HepG2 (cell line): ENCODE data around the gene SHISA9. TPM values are rescaled to one million over a fixed set of nuclear protein-coding genes. Genes with fewer than 3 reads are reported as not detected.

Experiments used
- ATAC-seq: fragments of 200-7000 bp; cut with Tn5 transposase; 3 replicates; pipeline ENCODE4 v1.9.1; 2020; ENCODE audit warnings: mild to moderate bottlenecking, moderate library complexity
- BruUV-seq: library from RNA; stranded (reverse); fragments of 400-500 nt; replicated peaks from 2 replicates; lab custom pipeline; 2021; lab: Mats Ljungman, UMichigan
- CTCF ChIA-PET: fragments of 300-600 bp; formaldehyde crosslinking; extraction: SDS; loops from one replicate; lab custom pipeline; 2021; ENCODE audit warnings: low total read pairs, inconsistent platforms, low intra/inter-chr PET ratio; lab: Yijun Ruan, JAX
- POLR2A ChIA-PET: fragments of 350-600 bp; sonication (Branson Sonifier 250); formaldehyde crosslinking; loops from one replicate; lab custom pipeline; 2020; ENCODE audit warnings: antibody characterized with exemption, inconsistent platforms; lab: Yijun Ruan, JAX
- DNase-seq: peaks from one replicate; pipeline ENCODE4 v3.0.0-alpha.2; 2015; ENCODE audit warnings: low spot score
- FAIRE-seq: peaks from 3 replicates; lab custom pipeline; 2011; peaks lifted over from hg19 to GRCh38; lab: Jason Lieb, UNC
- H2AFZ ChIP-seq: one replicate; pipeline ENCODE4 v1.6.1; 2011; ENCODE audit warnings: low read length, inconsistent platforms
- H3K27ac ChIP-seq: fragments of 300-600 bp; 3 replicates; pipeline ENCODE4 v1.8.0; 2011; ENCODE audit warnings: mixed run types, mild to moderate bottlenecking, mixed read lengths, low read length, inconsistent platforms; ENCODE audit not compliant: insufficient read depth; ENCODE audit errors: extremely low read length
- H3K27me3 ChIP-seq, 2 experiments: fragments of 200-600 bp in 1 of 2; 2 replicates in 1 of 2; 3 replicates in 1 of 2; pipeline versions ENCODE4 v1.6.0 to v1.8.0; 2011; ENCODE audit warnings: low read length in 2 of 2, mild to moderate bottlenecking in 2 of 2, moderate library complexity in 2 of 2, inconsistent platforms in 1 of 2; ENCODE audit not compliant: insufficient read depth in 2 of 2, control insufficient read depth in 1 of 2
- H3K36me3 ChIP-seq, 2 experiments: fragments of 200-600 bp in 1 of 2; replicated peaks in 1 of 2; 2 replicates in 1 of 2; 3 replicates in 1 of 2; pipeline versions ENCODE4 v1.5.1 to v1.8.0; 2011; ENCODE audit warnings: low read length in 2 of 2, inconsistent platforms in 1 of 2; ENCODE audit not compliant: insufficient read depth in 2 of 2, control insufficient read depth in 1 of 2
- H3K4me1 ChIP-seq: 2 replicates; pipeline ENCODE4 v1.5.1; 2012; ENCODE audit warnings: low read length, inconsistent platforms; ENCODE audit not compliant: insufficient read depth
- H3K4me2 ChIP-seq: 2 replicates; pipeline ENCODE4 v1.6.0; 2011; ENCODE audit warnings: low read depth, low read length, inconsistent platforms
- H3K4me3 ChIP-seq, 3 experiments: fragments of 200-600 bp in 1 of 3; sonication (generic), shearing (Covaris generic) in 1 of 3; replicated peaks in 1 of 3; 2 replicates each; pipeline ENCODE4 v1.5.1; 2011 to 2016; ENCODE audit warnings: low read length in 3 of 3, inconsistent platforms in 2 of 3, low read depth in 2 of 3, mild to moderate bottlenecking in 2 of 3, control low read depth in 1 of 3, mixed read lengths in 1 of 3; ENCODE audit not compliant: insufficient read depth in 1 of 3
- H3K79me2 ChIP-seq: one replicate; pipeline ENCODE4 v1.6.1; 2011; ENCODE audit warnings: low read length, inconsistent platforms; ENCODE audit not compliant: insufficient read depth
- H3K9ac ChIP-seq: 2 replicates; pipeline ENCODE4 v1.6.0; 2011; ENCODE audit warnings: mild to moderate bottlenecking, low read depth, low read length, inconsistent platforms; ENCODE audit not compliant: insufficient read depth
- H3K9me3 ChIP-seq: 2 replicates; pipeline ENCODE4 v1.5.1; 2012; ENCODE audit warnings: mild to moderate bottlenecking, low read length
- H4K20me1 ChIP-seq: 2 replicates; pipeline ENCODE4 v1.6.0; 2011; ENCODE audit warnings: inconsistent platforms, mild to moderate bottlenecking, low read length, moderate library complexity; ENCODE audit not compliant: insufficient read depth
- ELF1 ChIP-seq: sonication (generic); formaldehyde crosslinking; IDR thresholded peaks from 2 replicates; pipeline ENCODE4 v1.4.0; 2020; ENCODE audit warnings: missing genetic modification reagents
- FOXO1 ChIP-seq: sonication (generic); formaldehyde crosslinking; IDR thresholded peaks from 2 replicates; pipeline ENCODE4 v1.4.0; 2020; ENCODE audit warnings: missing genetic modification reagents
- IKZF1 ChIP-seq: fragments of 450-650 bp; IDR thresholded peaks from 2 replicates; pipeline ENCODE4 v1.7.1; 2016
- KAT7 ChIP-seq: IDR thresholded peaks from 2 replicates; pipeline ENCODE4 v1.6.1; 2018; ENCODE audit warnings: borderline replicate concordance, missing compliant biosample characterization
- MYNN ChIP-seq: sonication (generic); formaldehyde crosslinking; IDR thresholded peaks from 2 replicates; pipeline ENCODE4 v1.4.0; 2020; ENCODE audit warnings: mild to moderate bottlenecking, low read depth, missing genetic modification reagents
- RFX1 ChIP-seq: fragments of 450-650 bp; IDR thresholded peaks from 2 replicates; pipeline ENCODE4 v1.6.1; 2017
- ZNF3 ChIP-seq: IDR thresholded peaks from 2 replicates; pipeline ENCODE4 v1.7.0; 2017; ENCODE audit warnings: inconsistent platforms
- ZNF740 ChIP-seq: sonication (generic); formaldehyde crosslinking; IDR thresholded peaks from 2 replicates; pipeline ENCODE4 v1.4.0; 2020; ENCODE audit warnings: missing genetic modification reagents
- WGBS: methylation state at CpG from one replicate; pipeline ENCODE4 v1.1.6; 2017; ENCODE audit warnings: low lambda C conversion rate; 5-methylcytosine and 5-hydroxymethylcytosine counted together
- in situ Hi-C: cut with HindIII; loops from 2 replicates; pipeline ENCODE4 v1.10.0; 2017; ENCODE audit warnings: low pct_unique_long_range_greater_than_20kb; ENCODE audit not compliant: extremely low pct_ligation_motif_present
- intact Hi-C: fragments of 100-400 bp; cut with micrococcal nuclease; formaldehyde crosslinking; loops from one replicate; pipeline ENCODE4 v1.10.0; 2022; ENCODE audit not compliant: unreplicated experiment
- polyA plus RNA-seq, 8 experiments: library from polyadenylated mRNA; depleted of rRNA in 3 of 8; stranded (reverse) in 7 of 8; unstranded in 1 of 8; fragments of >200 nt; fragmentation: Illumina TruSeq in 4 of 8; extraction: Trizol in 4 of 8; gene quantifications; 2 replicates each; pipeline versions ENCODE4 v1.2.1 to v1.2.3, GENCODE V29; 2011 to 2016; ENCODE audit warnings: low read depth in 4 of 8, missing spikeins in 1 of 8, mixed read lengths in 1 of 8; ENCODE audit not compliant: insufficient read depth in 1 of 8
- total RNA-seq, 5 experiments: library from RNA; depleted of rRNA; stranded (reverse); fragments of >200 nt; fragmentation: Illumina TruSeq; extraction: Trizol; gene quantifications; 2 replicates each; pipeline ENCODE4 v1.2.3, GENCODE V29; 2016; ENCODE audit warnings: low read depth in 1 of 5
- TF ChIP-seq, protein P1 (sequence below): sonication (generic); formaldehyde crosslinking; conservative IDR thresholded peaks from 2 replicates; pipeline ENCODE4 v1.4.0; 2020; ENCODE audit warnings: missing genetic modification reagents
- TF ChIP-seq, protein P2 (sequence below): IDR thresholded peaks from 2 replicates; pipeline ENCODE4 v1.6.1; 2016; ENCODE audit warnings: low read depth, missing genetic modification reagents, missing compliant biosample characterization
- TF ChIP-seq, protein P3 (sequence below): sonication (generic); formaldehyde crosslinking; IDR thresholded peaks from 2 replicates; pipeline ENCODE4 v1.5.1; 2020; ENCODE audit warnings: missing genetic modification reagents, mild to moderate bottlenecking, borderline replicate concordance
- TF ChIP-seq, protein P4 (sequence below): sonication (generic); formaldehyde crosslinking; IDR thresholded peaks from 2 replicates; pipeline ENCODE4 v1.8.1; 2022; ENCODE audit warnings: low read depth, mild to moderate bottlenecking, missing genetic modification reagents

The SHISA9 gene
- total and polyA plus RNA-seq, 2 of the 13 experiments (the other 11 are each of a cell fraction or from before 2014, with no cell fraction given) = 0.01 TPM; not detected in 1

GRCh38 chr16:13099822-13100221 is 198.4 kb downstream of the SHISA9 start:
- no peak overlapping the region for H3K9ac ChIP-seq
- H3K9me3 ChIP-seq = no peaks in the 10 kb centered on the region
- H3K27ac ChIP-seq = no peak overlapping the region
- ChIA-PET CTCF (no interaction called here), POLR2A (no interaction called here)
- peaks cover 0 to 8% of the 10 kb centered on the region in 2 experiments; a peak in 1 of 5 replicates for H3K27me3 ChIP-seq
- no peaks in the 10 kb centered on the region for H3K79me2 ChIP-seq
- no peak overlapping the region for H3K4me2 ChIP-seq
- no peak overlapping the region for H2AFZ ChIP-seq
- H4K20me1 ChIP-seq = no peaks in the 10 kb centered on the region
- H3K4me3 ChIP-seq = no peak overlapping the region
- no TSS peak for BruUV-seq
- no peaks in the 10 kb centered on the region for H3K36me3 ChIP-seq
- in situ Hi-C loops (no loop called here), intact Hi-C loops (no loop called here)
- no peaks in the 10 kb centered on the region for H3K4me1 ChIP-seq
- ATAC-seq (no peak), DNase-seq (no peak), FAIRE-seq (no peak)
- 8% methylated on average over 2 of the region's 2 CpGs for WGBS
- TF ChIP-seq FOXO1 = no peak
- TF ChIP-seq ELF1 (CRISPR knock-in tag) = no peak
- no peak for TF ChIP-seq IKZF1
- TF ChIP-seq ZNF3 (CRISPR knock-in tag) = no peak
- no peak for TF ChIP-seq MYNN (CRISPR knock-in tag)
- TF ChIP-seq, protein P1, sequence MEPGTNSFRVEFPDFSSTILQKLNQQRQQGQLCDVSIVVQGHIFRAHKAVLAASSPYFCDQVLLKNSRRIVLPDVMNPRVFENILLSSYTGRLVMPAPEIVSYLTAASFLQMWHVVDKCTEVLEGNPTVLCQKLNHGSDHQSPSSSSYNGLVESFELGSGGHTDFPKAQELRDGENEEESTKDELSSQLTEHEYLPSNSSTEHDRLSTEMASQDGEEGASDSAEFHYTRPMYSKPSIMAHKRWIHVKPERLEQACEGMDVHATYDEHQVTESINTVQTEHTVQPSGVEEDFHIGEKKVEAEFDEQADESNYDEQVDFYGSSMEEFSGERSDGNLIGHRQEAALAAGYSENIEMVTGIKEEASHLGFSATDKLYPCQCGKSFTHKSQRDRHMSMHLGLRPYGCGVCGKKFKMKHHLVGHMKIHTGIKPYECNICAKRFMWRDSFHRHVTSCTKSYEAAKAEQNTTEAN = no peak
- TF ChIP-seq, protein P2, sequence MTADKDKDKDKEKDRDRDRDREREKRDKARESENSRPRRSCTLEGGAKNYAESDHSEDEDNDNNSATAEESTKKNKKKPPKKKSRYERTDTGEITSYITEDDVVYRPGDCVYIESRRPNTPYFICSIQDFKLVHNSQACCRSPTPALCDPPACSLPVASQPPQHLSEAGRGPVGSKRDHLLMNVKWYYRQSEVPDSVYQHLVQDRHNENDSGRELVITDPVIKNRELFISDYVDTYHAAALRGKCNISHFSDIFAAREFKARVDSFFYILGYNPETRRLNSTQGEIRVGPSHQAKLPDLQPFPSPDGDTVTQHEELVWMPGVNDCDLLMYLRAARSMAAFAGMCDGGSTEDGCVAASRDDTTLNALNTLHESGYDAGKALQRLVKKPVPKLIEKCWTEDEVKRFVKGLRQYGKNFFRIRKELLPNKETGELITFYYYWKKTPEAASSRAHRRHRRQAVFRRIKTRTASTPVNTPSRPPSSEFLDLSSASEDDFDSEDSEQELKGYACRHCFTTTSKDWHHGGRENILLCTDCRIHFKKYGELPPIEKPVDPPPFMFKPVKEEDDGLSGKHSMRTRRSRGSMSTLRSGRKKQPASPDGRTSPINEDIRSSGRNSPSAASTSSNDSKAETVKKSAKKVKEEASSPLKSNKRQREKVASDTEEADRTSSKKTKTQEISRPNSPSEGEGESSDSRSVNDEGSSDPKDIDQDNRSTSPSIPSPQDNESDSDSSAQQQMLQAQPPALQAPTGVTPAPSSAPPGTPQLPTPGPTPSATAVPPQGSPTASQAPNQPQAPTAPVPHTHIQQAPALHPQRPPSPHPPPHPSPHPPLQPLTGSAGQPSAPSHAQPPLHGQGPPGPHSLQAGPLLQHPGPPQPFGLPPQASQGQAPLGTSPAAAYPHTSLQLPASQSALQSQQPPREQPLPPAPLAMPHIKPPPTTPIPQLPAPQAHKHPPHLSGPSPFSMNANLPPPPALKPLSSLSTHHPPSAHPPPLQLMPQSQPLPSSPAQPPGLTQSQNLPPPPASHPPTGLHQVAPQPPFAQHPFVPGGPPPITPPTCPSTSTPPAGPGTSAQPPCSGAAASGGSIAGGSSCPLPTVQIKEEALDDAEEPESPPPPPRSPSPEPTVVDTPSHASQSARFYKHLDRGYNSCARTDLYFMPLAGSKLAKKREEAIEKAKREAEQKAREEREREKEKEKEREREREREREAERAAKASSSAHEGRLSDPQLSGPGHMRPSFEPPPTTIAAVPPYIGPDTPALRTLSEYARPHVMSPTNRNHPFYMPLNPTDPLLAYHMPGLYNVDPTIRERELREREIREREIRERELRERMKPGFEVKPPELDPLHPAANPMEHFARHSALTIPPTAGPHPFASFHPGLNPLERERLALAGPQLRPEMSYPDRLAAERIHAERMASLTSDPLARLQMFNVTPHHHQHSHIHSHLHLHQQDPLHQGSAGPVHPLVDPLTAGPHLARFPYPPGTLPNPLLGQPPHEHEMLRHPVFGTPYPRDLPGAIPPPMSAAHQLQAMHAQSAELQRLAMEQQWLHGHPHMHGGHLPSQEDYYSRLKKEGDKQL (CRISPR knock-in tag) = no peak
- TF ChIP-seq KAT7 (CRISPR knock-in tag) = no peak
- TF ChIP-seq, protein P3, sequence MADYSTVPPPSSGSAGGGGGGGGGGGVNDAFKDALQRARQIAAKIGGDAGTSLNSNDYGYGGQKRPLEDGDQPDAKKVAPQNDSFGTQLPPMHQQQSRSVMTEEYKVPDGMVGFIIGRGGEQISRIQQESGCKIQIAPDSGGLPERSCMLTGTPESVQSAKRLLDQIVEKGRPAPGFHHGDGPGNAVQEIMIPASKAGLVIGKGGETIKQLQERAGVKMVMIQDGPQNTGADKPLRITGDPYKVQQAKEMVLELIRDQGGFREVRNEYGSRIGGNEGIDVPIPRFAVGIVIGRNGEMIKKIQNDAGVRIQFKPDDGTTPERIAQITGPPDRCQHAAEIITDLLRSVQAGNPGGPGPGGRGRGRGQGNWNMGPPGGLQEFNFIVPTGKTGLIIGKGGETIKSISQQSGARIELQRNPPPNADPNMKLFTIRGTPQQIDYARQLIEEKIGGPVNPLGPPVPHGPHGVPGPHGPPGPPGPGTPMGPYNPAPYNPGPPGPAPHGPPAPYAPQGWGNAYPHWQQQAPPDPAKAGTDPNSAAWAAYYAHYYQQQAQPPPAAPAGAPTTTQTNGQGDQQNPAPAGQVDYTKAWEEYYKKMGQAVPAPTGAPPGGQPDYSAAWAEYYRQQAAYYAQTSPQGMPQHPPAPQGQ (CRISPR knock-in tag) = no peak
- no peak for TF ChIP-seq RFX1
- no peak for TF ChIP-seq ZNF740 (CRISPR knock-in tag)
- TF ChIP-seq, protein P4, sequence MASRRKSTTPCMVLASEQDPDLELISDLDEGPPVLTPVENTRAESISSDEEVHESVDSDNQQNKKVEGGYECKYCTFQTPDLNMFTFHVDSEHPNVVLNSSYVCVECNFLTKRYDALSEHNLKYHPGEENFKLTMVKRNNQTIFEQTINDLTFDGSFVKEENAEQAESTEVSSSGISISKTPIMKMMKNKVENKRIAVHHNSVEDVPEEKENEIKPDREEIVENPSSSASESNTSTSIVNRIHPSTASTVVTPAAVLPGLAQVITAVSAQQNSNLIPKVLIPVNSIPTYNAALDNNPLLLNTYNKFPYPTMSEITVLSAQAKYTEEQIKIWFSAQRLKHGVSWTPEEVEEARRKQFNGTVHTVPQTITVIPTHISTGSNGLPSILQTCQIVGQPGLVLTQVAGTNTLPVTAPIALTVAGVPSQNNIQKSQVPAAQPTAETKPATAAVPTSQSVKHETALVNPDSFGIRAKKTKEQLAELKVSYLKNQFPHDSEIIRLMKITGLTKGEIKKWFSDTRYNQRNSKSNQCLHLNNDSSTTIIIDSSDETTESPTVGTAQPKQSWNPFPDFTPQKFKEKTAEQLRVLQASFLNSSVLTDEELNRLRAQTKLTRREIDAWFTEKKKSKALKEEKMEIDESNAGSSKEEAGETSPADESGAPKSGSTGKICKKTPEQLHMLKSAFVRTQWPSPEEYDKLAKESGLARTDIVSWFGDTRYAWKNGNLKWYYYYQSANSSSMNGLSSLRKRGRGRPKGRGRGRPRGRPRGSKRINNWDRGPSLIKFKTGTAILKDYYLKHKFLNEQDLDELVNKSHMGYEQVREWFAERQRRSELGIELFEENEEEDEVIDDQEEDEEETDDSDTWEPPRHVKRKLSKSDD (CRISPR knock-in tag) = no peak
